ENCODE results near the gene FTSJ3. TPM values are rescaled to one million over a fixed set of nuclear protein-coding genes. Genes with fewer than 3 reads are reported as not detected.

The FTSJ3 gene
- total and polyA plus RNA-seq, 5 donors from 2014 or later: 19.9 to 39.4 (median 24.9) TPM

- Mint-ChIP-seq H3K27me3 (no peaks in the 10 kb centered on the region), H3K4me3 (no peak overlapping the region), H3K4me1 (peaks cover 12 to 43% (median 25%) of the 10 kb centered on the region in 4 donors), H3K27ac (no peak overlapping the region), H3K36me3 (peaks cover 13% of the 10 kb centered on the region), H3K9me3 (no peaks in the 10 kb centered on the region)
- no peaks in the 10 kb centered on the region for H3K9me3 ChIP-seq (ENCODE audit: control insufficient read depth in 2 of 2, low read length in 2 of 2)
- H3K27me3 ChIP-seq (ENCODE audit: control insufficient read depth, insufficient read depth, low read length): no peaks in the 10 kb centered on the region
- DNase-seq (no peak), ATAC-seq (ENCODE audit: low read depth in 2 of 2) (no peak)
- H3K27ac ChIP-seq (ENCODE audit: insufficient read depth, low read length, poor library complexity, severe bottlenecking): no peak overlapping the region
- H3K4me3 ChIP-seq (ENCODE audit: low read depth, low read length): no peak overlapping the region
- H3K4me1 ChIP-seq (ENCODE audit: control insufficient read depth, insufficient read depth, low read length, poor library complexity, severe bottlenecking): no peaks in the 10 kb centered on the region
- H3K36me3 ChIP-seq (ENCODE audit: control insufficient read depth, insufficient read depth, low read length): peaks cover 55% of the 10 kb centered on the region
Measured at GRCh38 chr17:63786971-63787711, 40.3 kb downstream of the FTSJ3 start.

- H3K36me3 ChIP-seq (ENCODE audit: control insufficient read depth, insufficient read depth, low read length): peaks cover 49% of the 10 kb centered on the region
- ATAC-seq (ENCODE audit: low read depth in 2 of 2): no peak
- DNase-seq: no peak
Measured at GRCh38 chr17:63786117-63786516, 41.3 kb downstream of the FTSJ3 start.

GRCh38 chr17:63785556-63785955, 41.9 kb downstream of the FTSJ3 start:
- Mint-ChIP-seq H3K27ac (peak overlapping the region in 2 of 3 donors; percentile 47 to 58), H3K36me3 (peaks cover 16% of the 10 kb centered on the region), H3K4me3 (no peak overlapping the region), H3K27me3 (no peaks in the 10 kb centered on the region), H3K9me3 (no peaks in the 10 kb centered on the region), H3K4me1 (peaks cover 12 to 53% (median 33%) of the 10 kb centered on the region in 4 donors)
- ATAC-seq (ENCODE audit: low read depth in 2 of 2): no peak
- H3K9me3 ChIP-seq (ENCODE audit: control insufficient read depth in 2 of 2, low read length in 2 of 2): no peaks in the 10 kb centered on the region
- DNase-seq: no peak
- no peaks in the 10 kb centered on the region for H3K4me1 ChIP-seq (ENCODE audit: control insufficient read depth, insufficient read depth, low read length, poor library complexity, severe bottlenecking)
- peaks cover 51% of the 10 kb centered on the region for H3K36me3 ChIP-seq (ENCODE audit: control insufficient read depth, insufficient read depth, low read length)
- H3K27ac ChIP-seq (ENCODE audit: insufficient read depth, low read length, poor library complexity, severe bottlenecking): no peak overlapping the region
- H3K27me3 ChIP-seq (ENCODE audit: control insufficient read depth, insufficient read depth, low read length): no peaks in the 10 kb centered on the region
- H3K4me3 ChIP-seq (ENCODE audit: low read depth, low read length): no peak overlapping the region

More at GRCh38 chr17:63786117-63786516, 41.3 kb downstream of the FTSJ3 start:
- H3K4me1 Mint-ChIP-seq: peaks cover 12 to 50% (median 28%) of the 10 kb centered on the region in 4 donors
- Histone ChIP-seq H3K4me1 (ENCODE audit: control insufficient read depth, insufficient read depth, low read length, poor library complexity, severe bottlenecking) (no peaks in the 10 kb centered on the region), H3K4me3 (ENCODE audit: low read depth, low read length) (no peak overlapping the region), H3K27ac (ENCODE audit: insufficient read depth, low read length, poor library complexity, severe bottlenecking) (no peak overlapping the region), H3K27me3 (ENCODE audit: control insufficient read depth, insufficient read depth, low read length) (no peaks in the 10 kb centered on the region), H3K9me3 (ENCODE audit: control insufficient read depth in 2 of 2, low read length in 2 of 2) (no peaks in the 10 kb centered on the region)
- peaks cover 16% of the 10 kb centered on the region for H3K36me3 Mint-ChIP-seq
- H3K4me3 Mint-ChIP-seq: no peak overlapping the region
- H3K27me3 Mint-ChIP-seq: no peaks in the 10 kb centered on the region
- no peaks in the 10 kb centered on the region for H3K9me3 Mint-ChIP-seq
- H3K27ac Mint-ChIP-seq: peak overlapping the region in 2 of 3 donors; percentile 14 to 58

- H3K4me1 ChIP-seq (ENCODE audit: control insufficient read depth, insufficient read depth, low read length, poor library complexity, severe bottlenecking): peaks cover 8% of the 10 kb centered on the region
- no peaks in the 10 kb centered on the region for H3K9me3 ChIP-seq (ENCODE audit: control insufficient read depth in 2 of 2, low read length in 2 of 2)
- no peak for DNase-seq
- Mint-ChIP-seq H3K4me3 (peak overlapping the region in 1 of 4 donors; percentile 1), H3K4me1 (peaks cover 17 to 68% (median 47%) of the 10 kb centered on the region in 4 donors), H3K36me3 (peaks cover 18% of the 10 kb centered on the region), H3K27ac (peak overlapping the region in 2 of 3 donors; percentile 38 to 69), H3K27me3 (no peaks in the 10 kb centered on the region), H3K9me3 (no peaks in the 10 kb centered on the region)
- H3K36me3 ChIP-seq (ENCODE audit: control insufficient read depth, insufficient read depth, low read length): peaks cover 48% of the 10 kb centered on the region
- H3K4me3 ChIP-seq (ENCODE audit: low read depth, low read length): no peak overlapping the region
- ATAC-seq (ENCODE audit: low read depth in 2 of 2): no peak
- no peak overlapping the region for H3K27ac ChIP-seq (ENCODE audit: insufficient read depth, low read length, poor library complexity, severe bottlenecking)
- H3K27me3 ChIP-seq (ENCODE audit: control insufficient read depth, insufficient read depth, low read length): no peaks in the 10 kb centered on the region
Measured at GRCh38 chr17:63783522-63783921, 43.9 kb downstream of the FTSJ3 start.

GRCh38 chr17:63780928-63781327, 46.5 kb downstream of the FTSJ3 start:
- H3K27me3 ChIP-seq (ENCODE audit: control insufficient read depth, insufficient read depth, low read length): no peaks in the 10 kb centered on the region
- H3K4me3 ChIP-seq (ENCODE audit: low read depth, low read length): no peak overlapping the region
- no peak for ATAC-seq (ENCODE audit: low read depth in 2 of 2)
- no peaks in the 10 kb centered on the region for H3K9me3 ChIP-seq (ENCODE audit: control insufficient read depth in 2 of 2, low read length in 2 of 2)
- Mint-ChIP-seq H3K36me3 (peaks cover 20% of the 10 kb centered on the region), H3K27me3 (no peaks in the 10 kb centered on the region), H3K4me1 (peaks cover 21 to 91% (median 65%) of the 10 kb centered on the region in 4 donors), H3K27ac (peak overlapping the region in 1 of 3 donors; percentile 78), H3K4me3 (peak overlapping the region in 1 of 4 donors; percentile 42), H3K9me3 (no peaks in the 10 kb centered on the region)
- H3K36me3 ChIP-seq (ENCODE audit: control insufficient read depth, insufficient read depth, low read length): peaks cover 35% of the 10 kb centered on the region
- H3K4me1 ChIP-seq (ENCODE audit: control insufficient read depth, insufficient read depth, low read length, poor library complexity, severe bottlenecking): peaks cover 30% of the 10 kb centered on the region
- no peak for DNase-seq
- no peak overlapping the region for H3K27ac ChIP-seq (ENCODE audit: insufficient read depth, low read length, poor library complexity, severe bottlenecking)

GRCh38 chr17:63780507-63780906, 47.0 kb downstream of the FTSJ3 start:
- Histone ChIP-seq H3K4me1 (ENCODE audit: control insufficient read depth, insufficient read depth, low read length, poor library complexity, severe bottlenecking) (peaks cover 34% of the 10 kb centered on the region), H3K9me3 (ENCODE audit: control insufficient read depth in 2 of 2, low read length in 2 of 2) (no peaks in the 10 kb centered on the region), H3K36me3 (ENCODE audit: control insufficient read depth, insufficient read depth, low read length) (peaks cover 32% of the 10 kb centered on the region), H3K4me3 (ENCODE audit: low read depth, low read length) (no peak overlapping the region), H3K27ac (ENCODE audit: insufficient read depth, low read length, poor library complexity, severe bottlenecking) (no peak overlapping the region), H3K27me3 (ENCODE audit: control insufficient read depth, insufficient read depth, low read length) (no peaks in the 10 kb centered on the region)
- H3K4me3 Mint-ChIP-seq: peak overlapping the region in 1 of 4 donors; percentile 22
- H3K4me1 Mint-ChIP-seq: peaks cover 23 to 91% (median 63%) of the 10 kb centered on the region in 4 donors
- no peaks in the 10 kb centered on the region for H3K27me3 Mint-ChIP-seq
- peak overlapping the region in 2 of 3 donors; percentile 33 to 78 for H3K27ac Mint-ChIP-seq
- H3K9me3 Mint-ChIP-seq: no peaks in the 10 kb centered on the region
- ATAC-seq (ENCODE audit: low read depth in 2 of 2) (no peak), DNase-seq (no peak)
- H3K36me3 Mint-ChIP-seq: peaks cover 20% of the 10 kb centered on the region

- Mint-ChIP-seq H3K4me3 (peak overlapping the region; percentile 96 to 97 (median 97)), H3K9me3 (no peaks in the 10 kb centered on the region), H3K27me3 (no peaks in the 10 kb centered on the region), H3K4me1 (peaks cover 26 to 82% (median 51%) of the 10 kb centered on the region in 4 donors), H3K36me3 (peaks cover 12% of the 10 kb centered on the region), H3K27ac (peak overlapping the region; percentile 72 to 98 (median 88))
- ATAC-seq (ENCODE audit: low read depth in 2 of 2) (no peak), DNase-seq (no peak)
- Histone ChIP-seq H3K36me3 (ENCODE audit: control insufficient read depth, insufficient read depth, low read length) (peaks cover 17% of the 10 kb centered on the region), H3K9me3 (ENCODE audit: control insufficient read depth in 2 of 2, low read length in 2 of 2) (no peaks in the 10 kb centered on the region), H3K27me3 (ENCODE audit: control insufficient read depth, insufficient read depth, low read length) (no peaks in the 10 kb centered on the region), H3K4me3 (ENCODE audit: low read depth, low read length) (peak overlapping the region; percentile 97), H3K27ac (ENCODE audit: insufficient read depth, low read length, poor library complexity, severe bottlenecking) (peak overlapping the region; percentile 99), H3K4me1 (ENCODE audit: control insufficient read depth, insufficient read depth, low read length, poor library complexity, severe bottlenecking) (peaks cover 70% of the 10 kb centered on the region)
Measured at GRCh38 chr17:63775420-63775819, 52.0 kb downstream of the FTSJ3 start.

- no peaks in the 10 kb centered on the region for H3K27me3 Mint-ChIP-seq
- peak overlapping the region; percentile 18 to 99 (median 98) for H3K27ac Mint-ChIP-seq
- Histone ChIP-seq H3K4me1 (ENCODE audit: control insufficient read depth, insufficient read depth, low read length, poor library complexity, severe bottlenecking) (peaks cover 74% of the 10 kb centered on the region), H3K27ac (ENCODE audit: insufficient read depth, low read length, poor library complexity, severe bottlenecking) (peak overlapping the region; percentile 99), H3K36me3 (ENCODE audit: control insufficient read depth, insufficient read depth, low read length) (peaks cover 15% of the 10 kb centered on the region), H3K9me3 (ENCODE audit: control insufficient read depth in 2 of 2, low read length in 2 of 2) (no peaks in the 10 kb centered on the region), H3K27me3 (ENCODE audit: control insufficient read depth, insufficient read depth, low read length) (no peaks in the 10 kb centered on the region), H3K4me3 (ENCODE audit: low read depth, low read length) (peak overlapping the region; percentile 97)
- ATAC-seq (ENCODE audit: low read depth in 2 of 2): no peak
- H3K36me3 Mint-ChIP-seq: peaks cover 12% of the 10 kb centered on the region
- H3K4me3 Mint-ChIP-seq: peak overlapping the region; percentile 96 to 97 (median 97)
- peak in 2 of 3 donors; percentile 9 to 48 for DNase-seq
- no peaks in the 10 kb centered on the region for H3K9me3 Mint-ChIP-seq
- H3K4me1 Mint-ChIP-seq: peaks cover 22 to 81% (median 51%) of the 10 kb centered on the region in 4 donors
Measured at GRCh38 chr17:63774969-63775265, 52.5 kb downstream of the FTSJ3 start.
